AG04449 (cell line): ENCODE measurements around the gene ZBTB26.
"Not testable (repeated sequence)": the region's sequence is repeated elsewhere in the genome, so short reads cannot be mapped to it uniquely, and the experiment has no call there.

Experiments used
- CTCF ChIA-PET: fragments of 350-600 bp; formaldehyde crosslinking; extraction: SDS; loops from one replicate; lab custom pipeline; 2021; ENCODE audit warnings: antibody characterized with exemption; lab: Yijun Ruan, JAX
- POLR2A ChIA-PET: fragments of 400-600, 350-600 bp; formaldehyde crosslinking; extraction: SDS; loops from one replicate; lab custom pipeline; 2020; ENCODE audit warnings: antibody characterized with exemption, inconsistent platforms; lab: Yijun Ruan, JAX
- DNase-seq: peaks from one replicate; pipeline ENCODE4 v3.0.0-alpha.2; 2010; ENCODE audit warnings: low read depth, low spot score
- H3K4me3 ChIP-seq: 2 replicates; pipeline ENCODE4 v1.5.1; 2011; ENCODE audit warnings: low read depth, mild to moderate bottlenecking, control low read depth, low read length
- TF ChIP-seq, protein P1 (sequence below): IDR thresholded peaks from one replicate; pipeline ENCODE4 v1.5.1; 2011; ENCODE audit warnings: mild to moderate bottlenecking, moderate library complexity, low read length, control low read depth, inconsistent platforms; ENCODE audit not compliant: insufficient read depth; ENCODE audit errors: missing control alignments

Gene ZBTB26

DNA sequence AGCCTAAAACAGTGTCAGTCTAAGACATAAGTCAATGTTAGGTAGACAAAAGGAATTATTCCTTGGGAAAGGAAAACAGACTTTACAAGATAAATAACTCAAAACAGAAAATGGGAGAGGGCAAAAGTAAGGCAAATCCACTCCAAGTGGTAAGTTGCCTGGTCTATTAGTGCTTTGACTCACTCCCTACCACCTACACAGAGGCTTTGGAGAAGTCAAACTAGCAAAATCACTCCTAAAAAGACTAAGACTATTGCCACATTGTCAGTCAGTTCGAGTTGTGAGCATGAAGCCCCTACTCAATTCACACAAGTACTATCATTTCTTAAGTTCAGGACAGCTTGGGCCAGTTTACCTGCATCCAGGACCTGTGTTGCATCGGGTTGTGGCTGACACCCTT, 13.0 kb downstream of the ZBTB26 start:
- DNase-seq: no peak
- ChIA-PET POLR2A (no interaction called here), CTCF (no interaction called here)
- no peak overlapping the region for H3K4me3 ChIP-seq
- TF ChIP-seq, protein P1, sequence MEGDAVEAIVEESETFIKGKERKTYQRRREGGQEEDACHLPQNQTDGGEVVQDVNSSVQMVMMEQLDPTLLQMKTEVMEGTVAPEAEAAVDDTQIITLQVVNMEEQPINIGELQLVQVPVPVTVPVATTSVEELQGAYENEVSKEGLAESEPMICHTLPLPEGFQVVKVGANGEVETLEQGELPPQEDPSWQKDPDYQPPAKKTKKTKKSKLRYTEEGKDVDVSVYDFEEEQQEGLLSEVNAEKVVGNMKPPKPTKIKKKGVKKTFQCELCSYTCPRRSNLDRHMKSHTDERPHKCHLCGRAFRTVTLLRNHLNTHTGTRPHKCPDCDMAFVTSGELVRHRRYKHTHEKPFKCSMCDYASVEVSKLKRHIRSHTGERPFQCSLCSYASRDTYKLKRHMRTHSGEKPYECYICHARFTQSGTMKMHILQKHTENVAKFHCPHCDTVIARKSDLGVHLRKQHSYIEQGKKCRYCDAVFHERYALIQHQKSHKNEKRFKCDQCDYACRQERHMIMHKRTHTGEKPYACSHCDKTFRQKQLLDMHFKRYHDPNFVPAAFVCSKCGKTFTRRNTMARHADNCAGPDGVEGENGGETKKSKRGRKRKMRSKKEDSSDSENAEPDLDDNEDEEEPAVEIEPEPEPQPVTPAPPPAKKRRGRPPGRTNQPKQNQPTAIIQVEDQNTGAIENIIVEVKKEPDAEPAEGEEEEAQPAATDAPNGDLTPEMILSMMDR: no peak

DNA sequence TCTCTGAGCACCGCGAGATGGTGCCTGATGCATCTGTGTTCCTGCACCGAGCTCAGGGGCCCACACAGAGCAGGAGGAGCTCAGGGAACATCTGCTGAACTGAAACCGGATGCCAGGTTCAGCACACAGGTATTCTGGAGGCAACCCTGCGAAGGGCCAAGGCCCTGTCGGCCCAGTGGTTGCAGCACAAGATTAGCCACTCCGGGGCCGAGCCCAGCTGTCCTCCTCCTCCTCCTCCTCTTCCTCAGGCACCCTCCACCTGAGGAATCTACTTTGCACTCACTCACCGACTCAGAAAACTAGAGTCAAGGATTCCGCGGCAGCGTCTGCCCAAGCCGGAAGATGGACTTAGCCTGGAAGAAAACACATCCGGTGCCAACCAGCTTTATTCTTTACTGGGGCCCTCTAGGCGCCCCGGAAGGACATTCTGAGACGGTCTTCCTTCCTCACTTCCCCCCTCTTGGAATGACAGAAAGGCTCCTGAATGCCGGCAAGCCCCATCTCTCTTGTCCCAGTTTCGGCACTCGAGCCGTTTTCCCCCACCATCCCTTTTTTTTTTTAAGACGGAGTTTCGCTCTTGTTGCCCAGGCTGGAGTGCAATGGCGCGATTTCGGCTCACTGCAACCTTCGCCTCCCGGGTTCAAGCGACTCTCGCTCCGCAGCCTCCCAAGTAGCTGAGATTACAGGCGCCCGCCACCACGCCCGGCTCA, 18.2 kb downstream of the ZBTB26 start, which contains the start of gene ZBTB6:
TSS of gene ZBTB6 (minus strand) at position 360 of the 710 bp plus-strand sequence. CDS start 1,251 bp downstream, outside the sequence.
- TF ChIP-seq, protein P1: no peak
- DNase-seq: peak; percentile 16
- ChIA-PET CTCF (interaction anchor here (1.1 to 2.6 kb wide), 4 partner anchors 9 to 437 kb away, joined by 3 to 8 read pairs (median 5); no protein-coding TSS in a partner anchor), POLR2A (interaction anchor here (0.6 to 2.2 kb wide), 7 partner anchors 9 to 137 kb away, joined by 3 to 15 read pairs (median 4); partner anchors contain the start of genes RABGAP1 and ZBTB26)
- peak within 1 kb of the TSS; percentile 85 for H3K4me3 ChIP-seq

DNA sequence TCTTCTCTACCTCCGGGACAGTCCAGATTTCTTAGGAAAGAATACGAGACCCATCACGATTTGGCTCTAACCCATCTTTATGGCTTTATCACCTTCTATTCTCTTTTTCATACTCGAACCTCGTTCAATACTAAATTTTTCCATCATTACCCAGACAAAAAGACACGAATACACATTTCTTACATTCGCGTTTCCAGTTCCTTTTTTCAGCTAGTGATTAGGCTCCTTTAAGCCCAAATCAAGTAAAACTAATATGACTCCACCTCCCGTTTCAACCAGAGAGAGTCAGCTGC, 18.7 kb downstream of the ZBTB26 start:
- ChIA-PET CTCF (interaction anchor here (1.1 to 2.6 kb wide), 4 partner anchors 9 to 437 kb away, joined by 3 to 8 read pairs (median 5); no protein-coding TSS in a partner anchor), POLR2A (interaction anchor here (0.6 to 2.2 kb wide), 7 partner anchors 9 to 138 kb away, joined by 3 to 15 read pairs (median 4); partner anchors contain the start of genes RABGAP1 and ZBTB26)
- TF ChIP-seq, protein P1: no peak
- H3K4me3 ChIP-seq: peak overlapping the region; percentile 85
- DNase-seq: no peak

DNA sequence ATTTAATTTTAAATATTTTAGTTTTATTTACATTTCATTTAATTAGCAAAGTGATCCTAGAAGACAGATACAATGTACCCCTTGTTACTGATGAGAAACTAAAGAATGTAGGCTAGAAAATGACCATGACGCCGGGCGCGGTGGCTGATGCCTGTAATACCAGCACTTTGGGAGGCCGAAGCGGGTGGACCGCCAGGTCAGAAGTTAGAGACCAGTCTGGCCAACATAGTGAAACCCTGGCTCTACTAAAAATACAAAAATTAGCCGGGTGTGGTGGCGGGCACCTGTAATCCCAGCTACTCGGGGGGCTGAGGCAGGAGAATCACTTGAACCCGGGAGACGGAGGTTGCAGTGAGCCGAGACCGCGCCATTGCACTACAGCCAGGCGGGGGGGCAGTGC, 25.2 kb downstream of the ZBTB26 start:
- DNase-seq, H3K4me3 ChIP-seq, POLR2A ChIA-PET: not testable (repeated sequence)
- CTCF ChIA-PET: interaction anchor here (1.0 kb wide), 1 partner anchor 24 kb away, joined by 3 read pairs; no protein-coding TSS in a partner anchor

DNA sequence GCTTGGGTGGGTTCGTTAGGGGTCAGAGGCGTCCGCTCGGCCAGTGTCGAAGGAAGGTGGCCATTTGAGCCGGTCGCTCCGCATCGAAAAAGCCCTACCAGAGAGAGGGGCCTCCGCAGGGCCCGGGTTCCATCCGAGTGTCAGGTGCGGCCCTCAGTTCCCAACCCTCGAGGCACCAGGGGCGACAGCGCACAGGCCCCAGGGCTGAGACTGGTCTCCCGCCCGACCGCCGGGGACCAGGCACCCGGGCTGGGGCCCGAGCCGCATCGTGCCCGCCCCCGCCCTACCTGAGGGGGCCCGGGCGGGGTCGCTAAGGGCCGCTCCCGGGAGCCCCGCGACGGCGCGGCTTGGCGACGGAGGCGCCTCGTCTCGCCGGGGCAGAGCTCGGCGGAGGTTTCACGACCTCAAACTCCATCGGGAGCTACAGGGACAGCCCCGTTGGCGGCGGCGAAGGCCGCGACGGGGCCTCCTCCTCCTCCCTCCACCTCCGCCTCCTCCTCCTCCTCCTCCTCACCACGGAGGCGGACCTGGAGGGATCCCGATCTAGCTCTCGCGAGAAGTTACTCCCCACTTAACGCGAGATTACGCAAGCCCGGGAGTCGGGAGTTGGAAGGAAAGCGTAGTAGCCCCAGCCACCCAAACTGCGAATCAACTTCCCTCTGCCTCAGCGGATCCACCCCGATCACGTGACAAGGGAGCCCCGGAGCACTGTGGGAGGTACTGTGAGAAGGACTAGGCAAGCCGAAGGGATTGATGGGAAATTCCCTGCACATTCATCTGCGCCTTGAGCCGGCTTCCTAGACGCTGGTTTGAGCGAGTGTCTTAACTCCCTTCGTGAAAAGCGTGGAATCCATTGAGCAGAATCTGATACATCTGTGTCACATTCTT, 26.2 kb downstream of the ZBTB26 start, which contains the start of gene RC3H2:
TSS of gene RC3H2 (minus strand) at position 537 of the 888 bp plus-strand sequence. CDS start 7,850 bp downstream, outside the sequence.
- POLR2A ChIA-PET: interaction anchor here (0.6 to 1.5 kb wide), 10 partner anchors 9 to 150 kb away, joined by 3 to 10 read pairs (median 4); partner anchors contain the start of genes PDCL, RABGAP1 and ZBTB26
- H3K4me3 ChIP-seq: peak within 1 kb of the TSS; percentile 78
- TF ChIP-seq, protein P1: no peak
- CTCF ChIA-PET: interaction anchor here (1.0 to 1.7 kb wide), 3 partner anchors 7 to 86 kb away, joined by 3 to 7 read pairs (median 4); partner anchors contain the start of gene ZBTB6
- peak; percentile 99 for DNase-seq

DNA sequence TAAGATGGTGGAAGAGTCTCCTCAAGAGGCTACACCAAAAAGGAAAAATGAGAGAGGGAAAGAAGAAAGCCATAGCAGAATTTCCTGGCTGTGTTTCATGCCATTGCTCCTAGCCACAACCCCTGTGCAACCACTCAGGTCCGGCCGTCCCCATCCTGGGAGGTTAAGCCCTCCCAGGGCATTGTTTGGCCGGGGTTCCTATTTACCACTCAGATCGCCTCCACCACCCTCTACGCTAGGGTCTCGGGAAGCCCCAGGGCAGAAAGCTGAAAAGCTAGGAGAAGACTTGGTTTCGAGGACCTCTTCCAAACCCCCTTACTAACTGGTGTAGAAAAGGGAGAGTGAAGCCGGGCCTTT, 26.9 kb downstream of the ZBTB26 start:
- POLR2A ChIA-PET: interaction anchor here (0.6 to 1.5 kb wide), 6 partner anchors 9 to 151 kb away, joined by 3 to 9 read pairs (median 4); partner anchors contain the start of genes ZBTB26 and ZBTB6
- H3K4me3 ChIP-seq: peak overlapping the region; percentile 78
- TF ChIP-seq, protein P1: no peak
- no peak for DNase-seq
- CTCF ChIA-PET: interaction anchor here (1.1 to 1.7 kb wide), 3 partner anchors 8 to 446 kb away, joined by 4 to 7 read pairs (median 5); partner anchors contain the start of gene ZBTB6
